Stimulated activated naive CD4-positive, alpha-beta T cell (primary cell): ENCODE data around the gene GAS2.
A peak's percentile ranks its signal among the peaks of the same experiment; 100 is the strongest.
"Not testable (repeated sequence)": the region's sequence is repeated elsewhere in the genome, so short reads cannot be mapped to it uniquely, and the experiment has no call there.

Source experiments
- DNase-seq, 6 experiments: peaks; one replicate each; lab custom pipeline; 2025; lab: John Stamatoyannopoulos, UW

Gene GAS2

GRCh38 chr11:22666325-22666687 lies at the start of gene GAS2:
GAS2 (plus strand) TSS chr11:22666611; CDS start chr11:22674870, 8,259 bp downstream.
- no peak for DNase-seq

GRCh38 chr11:22617868-22618267 lies 48.5 kb upstream of the GAS2 start:
- DNase-seq = no peak

GRCh38 chr11:22624742-22625447 lies 41.5 kb upstream of the GAS2 start:
- DNase-seq = peak in 5 of 6 experiments; percentile 44 to 89 (median 62)

DNA sequence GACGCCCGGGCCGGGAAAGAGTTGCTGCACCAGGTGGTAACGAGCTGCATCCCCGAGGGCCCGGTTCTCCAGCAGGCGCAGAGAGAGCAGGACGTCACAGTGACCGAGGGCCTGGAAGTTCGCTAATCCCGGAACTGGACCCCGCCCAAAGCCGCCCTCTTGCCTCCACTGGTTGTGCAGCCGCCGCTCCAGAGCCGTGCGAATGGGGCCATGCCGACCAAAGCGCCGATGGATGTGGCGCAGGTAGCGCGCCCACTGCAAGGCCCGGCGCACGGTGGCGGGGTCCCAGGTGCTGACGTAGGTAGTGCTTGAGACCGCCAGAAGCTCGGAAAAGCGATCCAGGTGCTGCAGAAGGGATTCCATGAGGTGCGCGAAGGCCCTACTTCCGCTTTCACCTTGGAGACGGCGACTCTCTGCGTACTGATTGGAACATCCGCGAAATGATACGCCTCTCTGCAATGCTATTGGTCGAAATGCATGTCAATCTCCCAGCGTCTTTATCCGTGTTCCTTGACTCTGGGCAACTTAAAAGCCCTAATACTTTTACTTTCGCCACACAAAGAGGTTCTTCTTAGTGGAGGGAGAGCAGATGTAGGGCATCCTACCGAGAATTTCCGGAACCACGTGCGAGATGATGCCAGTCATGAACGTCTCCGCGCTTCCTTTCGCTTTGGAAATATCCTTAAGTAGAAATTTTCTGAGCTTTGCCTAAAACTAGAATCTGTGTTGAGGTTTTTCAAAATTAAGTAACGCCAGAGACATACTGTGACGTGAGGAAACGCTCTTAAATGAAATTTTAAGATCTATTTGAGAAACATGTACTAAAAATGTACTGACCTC lies 40.7 kb upstream of the GAS2 start, which contains the start of gene FANCF:
Gene FANCF, minus strand, starts transcription at position 376 of the 840 bp plus-strand sequence. Its CDS starts 13 bp downstream, at position 363.
- DNase-seq = peak; percentile 91 to 97 (median 94)

- DNase-seq = no peak
These were observed 39.7 kb upstream of the GAS2 start for GRCh38 chr11:22626573-22627239.

GRCh38 chr11:22627421-22627820 lies 39.0 kb upstream of the GAS2 start:
- DNase-seq = no peak

- DNase-seq = no peak
These were observed 33.0 kb upstream of the GAS2 start for GRCh38 chr11:22633354-22633902.

- DNase-seq = no peak
These were observed 31.3 kb upstream of the GAS2 start for GRCh38 chr11:22634897-22635629.

DNA sequence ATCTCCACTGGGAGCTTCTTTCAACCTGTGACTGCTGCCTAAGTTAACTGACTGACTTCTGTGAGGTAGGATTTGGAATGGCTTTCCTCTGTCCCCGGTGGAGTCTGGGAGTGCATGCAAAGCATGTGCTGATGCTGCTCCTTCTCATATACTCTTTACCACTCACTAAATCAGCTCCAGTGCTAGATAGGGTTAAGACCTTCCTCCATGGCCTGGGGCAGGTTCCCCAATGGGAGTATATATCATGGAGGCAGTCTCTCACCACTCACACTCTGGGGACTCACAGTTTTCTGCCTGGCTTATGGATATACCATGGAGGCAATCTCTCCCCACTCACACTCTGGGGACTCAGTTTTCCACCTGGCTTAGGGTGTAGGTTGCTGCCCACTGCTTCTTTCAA lies 30.7 kb upstream of the GAS2 start:
- DNase-seq = no peak

GRCh38 chr11:22640862-22641261 lies 25.5 kb upstream of the GAS2 start:
- no peak for DNase-seq

DNA sequence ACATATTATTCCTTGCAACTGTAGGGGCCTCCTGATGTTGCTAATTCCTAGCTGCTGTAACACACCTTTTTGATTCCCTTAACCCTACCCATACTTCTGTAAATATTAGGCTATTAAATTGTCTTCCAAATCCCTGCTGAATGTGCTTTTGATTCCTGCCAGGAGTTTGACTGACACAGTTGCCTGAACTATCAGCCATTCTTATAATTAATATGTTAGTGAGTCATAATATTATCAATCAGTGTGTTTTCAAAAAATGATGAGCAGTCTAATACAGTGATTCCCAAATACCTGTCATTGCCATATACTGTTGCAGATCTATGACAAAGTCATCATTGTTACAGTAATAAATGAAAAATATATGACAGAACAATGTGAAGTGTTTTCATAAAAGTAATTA lies 24.9 kb upstream of the GAS2 start:
- DNase-seq = no peak

- not testable (repeated sequence) for DNase-seq
These were observed 14.1 kb upstream of the GAS2 start for GRCh38 chr11:22652346-22652745.

- DNase-seq = no peak
These were observed 10.3 kb upstream of the GAS2 start for GRCh38 chr11:22656130-22656529.

DNA sequence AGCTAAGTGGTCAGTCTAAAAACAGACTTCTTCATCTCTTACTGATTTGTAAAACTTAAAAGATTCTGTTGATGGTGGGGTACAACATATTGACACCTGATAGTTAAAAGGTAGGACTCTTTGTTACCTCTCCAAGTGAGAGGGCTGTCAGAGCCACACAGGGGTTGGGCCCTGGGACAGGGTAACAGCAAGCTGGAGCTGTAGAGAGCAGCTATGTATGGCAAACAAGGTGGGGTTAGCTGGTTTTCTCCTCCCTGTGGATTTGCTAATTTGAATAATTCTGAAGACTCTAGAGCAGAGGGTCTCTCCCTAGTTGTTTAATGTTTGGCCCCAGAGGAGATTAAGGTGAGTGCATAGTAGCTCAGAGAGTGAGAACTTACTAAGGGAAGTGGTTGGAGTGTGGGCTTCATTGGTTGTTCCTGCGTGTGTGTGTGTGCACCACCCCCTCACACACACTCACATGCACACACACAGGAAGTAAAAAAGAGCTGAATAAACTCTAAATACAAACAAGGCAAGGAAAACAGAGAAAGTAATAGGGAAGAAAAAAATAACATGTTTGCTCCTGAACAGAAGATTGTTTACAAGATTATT lies 9.2 kb upstream of the GAS2 start:
- DNase-seq = peak in 3 of 6 experiments; percentile 19 to 24 (median 20)

GRCh38 chr11:22659783-22660182 lies 6.6 kb upstream of the GAS2 start:
- DNase-seq = no peak

DNA sequence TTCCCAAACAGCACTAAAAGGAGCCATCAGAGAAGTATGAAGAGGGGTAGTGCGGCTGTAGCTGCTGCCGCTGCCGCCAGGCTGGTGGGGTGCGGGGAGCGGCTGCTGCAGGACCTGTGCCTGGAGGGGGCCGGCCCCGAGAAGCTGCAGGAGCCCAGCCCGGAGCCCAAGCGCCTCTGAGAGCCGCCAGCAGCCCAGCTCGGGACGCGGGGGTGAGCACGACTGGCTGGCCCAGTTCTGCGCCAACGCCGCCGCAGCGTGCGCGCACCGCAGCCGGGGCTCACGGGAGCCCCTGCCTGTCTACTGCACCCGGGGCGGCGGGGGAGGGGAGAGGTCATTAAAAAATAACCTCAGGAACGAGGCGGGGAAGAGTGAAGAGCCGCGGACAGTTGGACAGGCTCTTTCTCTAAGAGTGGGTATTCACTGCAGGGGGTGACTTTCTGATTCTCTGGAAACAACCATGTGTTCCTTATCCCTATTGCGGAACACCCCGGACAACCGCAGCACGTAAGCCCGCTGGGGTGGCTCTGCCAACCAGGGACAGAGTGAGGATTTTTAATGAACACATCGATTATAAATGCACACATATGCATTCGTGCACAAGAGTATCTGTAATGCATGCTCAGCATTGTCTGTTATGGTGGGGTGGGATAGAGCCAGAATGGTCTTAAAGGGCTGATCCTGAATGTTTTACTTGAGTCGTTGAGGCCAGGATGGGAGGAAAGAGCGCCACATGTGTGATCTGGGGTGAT lies 453 bp downstream of the GAS2 start:
- DNase-seq = peak in 1 of 6 experiments; percentile 3

- DNase-seq = no peak
These were observed 1.8 kb downstream of the GAS2 start for GRCh38 chr11:22668005-22668796.

DNA sequence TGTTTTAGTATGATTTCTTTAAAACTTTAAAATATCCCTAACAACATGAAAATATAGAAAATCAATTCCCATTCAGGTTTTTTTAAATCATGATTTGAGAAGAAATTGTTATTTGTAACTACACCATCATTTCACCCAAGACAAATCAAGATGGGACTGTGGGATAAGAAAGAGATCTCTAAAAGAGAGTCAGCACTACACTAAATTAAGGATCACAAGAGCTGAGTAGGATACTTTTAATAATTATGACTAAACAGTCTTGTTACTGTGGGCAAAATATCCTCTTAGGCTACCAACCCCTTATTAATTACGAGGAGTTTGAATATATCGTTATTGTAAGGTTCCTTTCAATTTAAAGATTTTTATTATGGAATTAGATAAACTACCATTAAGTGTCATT lies 3.0 kb downstream of the GAS2 start:
- no peak for DNase-seq

DNA sequence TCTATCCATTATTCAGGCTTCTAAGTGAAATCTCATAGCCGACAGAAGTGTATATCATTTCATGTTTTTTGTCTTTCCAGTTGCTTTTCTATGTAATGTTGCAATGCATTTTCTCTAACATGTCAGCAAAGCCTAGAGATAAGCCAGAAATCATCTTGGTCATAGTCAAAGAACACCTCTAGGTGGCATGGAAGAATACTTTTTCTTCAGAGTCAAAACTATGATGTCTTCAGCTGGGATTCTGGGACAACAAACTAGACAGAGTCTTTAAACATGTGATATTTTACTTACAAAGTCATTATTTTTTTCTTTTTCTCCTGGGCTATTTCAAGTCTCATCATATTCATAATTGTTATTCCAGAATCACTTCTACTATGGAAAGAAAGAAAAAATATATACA lies 4.4 kb downstream of the GAS2 start:
- peak in 3 of 6 experiments; percentile 3 to 20 (median 8) for DNase-seq

DNA sequence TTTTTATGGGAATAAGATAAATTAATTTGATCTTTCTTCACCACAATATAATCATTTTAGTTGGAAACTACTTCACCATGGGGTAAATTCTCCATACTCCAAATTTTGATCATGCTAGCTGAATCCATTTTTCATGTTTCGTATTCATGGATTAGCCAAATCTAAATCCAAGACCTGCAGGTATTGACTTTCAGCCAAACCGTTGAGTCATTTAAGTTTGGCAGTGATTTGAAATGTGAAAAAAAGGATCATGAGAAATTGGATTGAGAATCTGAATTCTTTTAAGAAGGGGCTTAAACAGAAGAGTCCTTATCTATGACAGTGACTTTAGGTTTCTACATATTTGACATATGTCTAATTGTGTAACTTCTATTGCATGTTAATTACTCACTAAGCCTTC lies 5.3 kb downstream of the GAS2 start:
- DNase-seq = no peak
